Progenitor cell of endocrine pancreas (in vitro differentiated cells): ENCODE measurements around the gene ABCB11. TPM values are rescaled to one million over a fixed set of nuclear protein-coding genes. Genes with fewer than 3 reads are reported as not detected.

Source experiments
- DNase-seq: peaks from one replicate; pipeline ENCODE4 v3.0.0; 2021; ENCODE audit warnings: low spot score; ENCODE audit not compliant: unreplicated experiment
- H3K27ac Mint-ChIP-seq: 2 replicates; pipeline ENCODE4 v1.8.0; 2021; ENCODE audit warnings: mild to moderate bottlenecking, moderate library complexity, mixed read lengths
- H3K27me3 Mint-ChIP-seq: 2 replicates; pipeline ENCODE4 v1.8.0; 2021; ENCODE audit warnings: mixed read lengths
- H3K36me3 Mint-ChIP-seq: 2 replicates; pipeline ENCODE4 v1.8.0; 2022; ENCODE audit warnings: mixed read lengths; ENCODE audit not compliant: insufficient read depth
- H3K4me1 Mint-ChIP-seq: 2 replicates; pipeline ENCODE4 v1.8.0; 2021; ENCODE audit warnings: low read depth, mixed read lengths
- H3K4me3 Mint-ChIP-seq: 2 replicates; pipeline ENCODE4 v1.8.0; 2021; ENCODE audit warnings: low read depth, mild to moderate bottlenecking, moderate library complexity, mixed read lengths
- H3K9me3 Mint-ChIP-seq: 2 replicates; pipeline ENCODE4 v1.8.0; 2021; ENCODE audit warnings: low read depth, mixed read lengths
- total RNA-seq: library from RNA; stranded (reverse); gene quantifications from 2 replicates; pipeline ENCODE4 v1.2.1, GENCODE V29; 2021
- TF ChIP-seq, protein P1 (sequence below): fragments of 200-600 bp; sonication (generic); IDR thresholded peaks from one replicate; pipeline ENCODE4 v1.5.0; 2021; ENCODE audit warnings: antibody characterized with exemption, mild to moderate bottlenecking; ENCODE audit not compliant: unreplicated experiment

Gene ABCB11
- total RNA-seq, 1 donor from 2014 or later, result 0.24 TPM

DNA sequence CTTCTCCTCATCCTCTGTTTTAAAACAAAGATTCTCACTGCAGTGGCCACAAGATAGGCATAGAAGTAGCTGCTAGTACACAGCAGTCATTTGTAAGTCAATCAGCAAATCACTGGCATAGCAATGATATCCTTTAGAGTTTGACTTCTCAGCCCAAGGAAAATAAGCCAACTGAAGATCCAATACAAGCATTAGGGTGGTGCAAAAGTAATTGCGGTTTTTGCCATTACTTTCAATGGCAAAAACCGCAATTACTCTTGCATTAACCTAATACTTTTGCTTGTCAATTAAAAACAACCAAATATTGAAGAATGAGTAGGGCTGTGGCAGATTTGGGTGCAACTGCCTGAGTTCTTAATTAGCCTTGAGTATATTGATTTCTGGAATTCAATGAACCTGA, 127.2 kb downstream of the ABCB11 start:
- Mint-ChIP-seq H3K36me3 (no peaks in the 10 kb centered on the region), H3K27ac (no peak overlapping the region), H3K9me3 (no peaks in the 10 kb centered on the region), H3K27me3 (peaks cover 12% of the 10 kb centered on the region), H3K4me1 (no peaks in the 10 kb centered on the region), H3K4me3 (no peak overlapping the region)
- TF ChIP-seq, protein P1, sequence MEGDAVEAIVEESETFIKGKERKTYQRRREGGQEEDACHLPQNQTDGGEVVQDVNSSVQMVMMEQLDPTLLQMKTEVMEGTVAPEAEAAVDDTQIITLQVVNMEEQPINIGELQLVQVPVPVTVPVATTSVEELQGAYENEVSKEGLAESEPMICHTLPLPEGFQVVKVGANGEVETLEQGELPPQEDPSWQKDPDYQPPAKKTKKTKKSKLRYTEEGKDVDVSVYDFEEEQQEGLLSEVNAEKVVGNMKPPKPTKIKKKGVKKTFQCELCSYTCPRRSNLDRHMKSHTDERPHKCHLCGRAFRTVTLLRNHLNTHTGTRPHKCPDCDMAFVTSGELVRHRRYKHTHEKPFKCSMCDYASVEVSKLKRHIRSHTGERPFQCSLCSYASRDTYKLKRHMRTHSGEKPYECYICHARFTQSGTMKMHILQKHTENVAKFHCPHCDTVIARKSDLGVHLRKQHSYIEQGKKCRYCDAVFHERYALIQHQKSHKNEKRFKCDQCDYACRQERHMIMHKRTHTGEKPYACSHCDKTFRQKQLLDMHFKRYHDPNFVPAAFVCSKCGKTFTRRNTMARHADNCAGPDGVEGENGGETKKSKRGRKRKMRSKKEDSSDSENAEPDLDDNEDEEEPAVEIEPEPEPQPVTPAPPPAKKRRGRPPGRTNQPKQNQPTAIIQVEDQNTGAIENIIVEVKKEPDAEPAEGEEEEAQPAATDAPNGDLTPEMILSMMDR, result no peak
- no peak for DNase-seq

DNA sequence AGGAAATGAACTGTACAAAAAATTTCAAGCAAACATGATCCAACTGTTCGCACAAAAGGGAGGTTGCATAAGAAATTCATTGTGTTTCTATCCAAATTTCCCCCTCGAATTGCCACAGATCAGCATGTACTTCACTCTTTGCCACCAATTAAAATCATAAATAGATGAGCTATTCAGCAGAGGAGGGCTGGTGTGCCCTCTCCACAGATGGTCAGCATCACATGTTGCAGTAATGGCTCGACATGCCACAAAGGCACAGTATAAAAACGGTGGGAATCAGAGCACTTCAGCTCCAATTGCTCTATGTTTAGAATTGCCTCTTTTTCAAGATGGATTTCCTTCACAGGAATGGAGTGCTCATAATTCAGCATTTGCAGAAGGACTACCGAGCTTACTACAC, 130.1 kb downstream of the ABCB11 start, which contains the start of gene G6PC2:
Gene G6PC2 (plus strand): TSS at position 289 of the 400 bp plus-strand sequence. CDS start 41 bp downstream, at position 330.
- no peaks in the 10 kb centered on the region for H3K27me3 Mint-ChIP-seq
- TF ChIP-seq, protein P1, result no peak
- H3K4me3 Mint-ChIP-seq, result no peak within 1 kb of the TSS
- no peak for DNase-seq
- H3K36me3 Mint-ChIP-seq, result no peaks in the 10 kb centered on the region
- no peaks in the 10 kb centered on the region for H3K9me3 Mint-ChIP-seq
- H3K4me1 Mint-ChIP-seq, result no peaks in the 10 kb centered on the region
- no peak within 1 kb of the TSS for H3K27ac Mint-ChIP-seq

DNA sequence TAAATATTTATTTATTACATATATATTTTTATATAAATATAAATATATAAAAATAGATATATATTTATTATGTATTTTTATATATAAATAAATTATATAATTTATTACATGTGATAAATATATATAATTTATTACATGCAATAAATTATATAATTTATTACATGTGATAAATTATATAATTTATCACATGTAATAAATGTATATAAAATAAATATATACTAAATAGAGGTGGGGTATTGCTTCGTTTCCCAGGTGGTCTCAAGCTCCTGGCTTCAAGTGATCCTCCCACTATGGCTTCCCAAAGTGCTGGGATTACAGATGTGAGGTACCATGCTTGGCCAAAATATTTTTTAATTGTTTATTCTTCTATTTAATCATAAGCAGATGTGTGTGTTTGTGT, 133.7 kb downstream of the ABCB11 start:
- Mint-ChIP-seq H3K36me3 (no peaks in the 10 kb centered on the region), H3K27ac (no peak overlapping the region), H3K27me3 (peaks cover 8% of the 10 kb centered on the region), H3K4me3 (no peak overlapping the region), H3K9me3 (no peaks in the 10 kb centered on the region), H3K4me1 (no peaks in the 10 kb centered on the region)
- DNase-seq, result no peak
- TF ChIP-seq, protein P1, result no peak

DNA sequence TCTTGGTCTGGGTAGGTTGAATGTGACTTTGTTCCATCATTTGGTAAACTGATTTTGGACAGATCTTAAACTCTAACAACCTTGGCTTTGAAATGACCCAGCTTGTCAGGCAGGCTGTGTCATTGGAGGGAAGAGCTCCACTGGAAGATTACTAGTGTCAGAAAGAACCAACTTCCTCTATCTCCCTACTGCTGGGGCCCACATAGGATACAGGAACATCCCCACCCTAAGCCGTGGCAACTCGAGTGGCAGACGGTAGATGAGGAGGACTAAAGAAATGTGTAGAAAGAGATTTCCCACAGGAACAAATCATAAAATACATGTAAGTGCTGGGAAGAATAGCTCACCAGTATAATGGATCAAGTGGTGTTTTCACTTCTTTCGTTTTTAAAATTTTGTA, 134.3 kb downstream of the ABCB11 start:
- DNase-seq, result no peak
- TF ChIP-seq, protein P1, result no peak
- H3K27ac Mint-ChIP-seq, result no peak overlapping the region
- no peak overlapping the region for H3K4me3 Mint-ChIP-seq
- H3K9me3 Mint-ChIP-seq, result no peaks in the 10 kb centered on the region
- no peaks in the 10 kb centered on the region for H3K36me3 Mint-ChIP-seq
- no peaks in the 10 kb centered on the region for H3K4me1 Mint-ChIP-seq
- peaks cover 14% of the 10 kb centered on the region for H3K27me3 Mint-ChIP-seq

DNA sequence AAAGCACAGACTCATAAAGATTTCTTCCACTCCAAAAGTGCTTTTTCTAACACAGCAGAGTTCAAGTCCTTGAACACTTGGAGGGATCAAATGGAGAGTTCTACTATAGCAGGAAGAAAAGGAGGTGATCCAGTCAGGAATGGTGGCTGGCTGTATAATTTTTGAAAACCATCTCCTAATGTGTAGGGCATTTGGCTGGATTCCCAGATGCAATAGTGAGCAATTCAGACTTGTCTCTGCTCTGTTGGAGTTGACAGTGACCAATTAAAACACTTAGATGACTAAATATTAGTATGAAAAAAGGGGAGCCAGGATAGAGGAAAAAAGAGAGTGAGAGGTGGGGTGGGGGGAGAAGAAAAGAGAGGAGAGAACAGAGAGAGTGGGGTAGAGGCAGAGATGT, 135.4 kb downstream of the ABCB11 start:
- DNase-seq, result no peak
- H3K27me3 Mint-ChIP-seq, result peaks cover 17% of the 10 kb centered on the region
- no peaks in the 10 kb centered on the region for H3K9me3 Mint-ChIP-seq
- no peak overlapping the region for H3K4me3 Mint-ChIP-seq
- no peaks in the 10 kb centered on the region for H3K36me3 Mint-ChIP-seq
- no peaks in the 10 kb centered on the region for H3K4me1 Mint-ChIP-seq
- TF ChIP-seq, protein P1, result no peak
- H3K27ac Mint-ChIP-seq, result no peak overlapping the region
